NCI-H146 treated with DMSO at 0.1 percent for 48 hours (cell line): ENCODE data around the gene SHMT2.
A peak's percentile ranks its signal among the peaks of the same experiment; 100 is the strongest.

ENCODE experiments used
- DNase-seq: peaks from one replicate; lab custom pipeline; 2025; ENCODE audit not compliant: unreplicated experiment; lab: John Stamatoyannopoulos, UW

Gene SHMT2

GRCh38 chr12:57229634-57230380 is at the start of gene SHMT2:
SHMT2 (plus strand) TSS chr12:57229711; CDS start chr12:57229779, 68 bp downstream.
- peak; percentile 91 for DNase-seq

- DNase-seq: no peak
Measured at GRCh38 chr12:57180321-57180989, 49.1 kb upstream of the SHMT2 start.

- no peak for DNase-seq
Measured at GRCh38 chr12:57181072-57181471, 48.4 kb upstream of the SHMT2 start.

GRCh38 chr12:57181561-57182155 is 47.9 kb upstream of the SHMT2 start:
- no peak for DNase-seq

- DNase-seq: peak; percentile 51
Measured at GRCh38 chr12:57182918-57183575, 46.5 kb upstream of the SHMT2 start.

- no peak for DNase-seq
Measured at GRCh38 chr12:57183939-57184725, 45.4 kb upstream of the SHMT2 start.

- DNase-seq: no peak
Measured at GRCh38 chr12:57185403-57185802, 44.1 kb upstream of the SHMT2 start.

- no peak for DNase-seq
Measured at GRCh38 chr12:57185906-57186508, 43.5 kb upstream of the SHMT2 start.

- DNase-seq: no peak
Measured at GRCh38 chr12:57187222-57188089, 42.1 kb upstream of the SHMT2 start.

- no peak for DNase-seq
Measured at GRCh38 chr12:57188090-57188425, 41.5 kb upstream of the SHMT2 start.

GRCh38 chr12:57190037-57190436 is 39.5 kb upstream of the SHMT2 start:
- DNase-seq: no peak

GRCh38 chr12:57190821-57191220 is 38.7 kb upstream of the SHMT2 start:
- DNase-seq: no peak

GRCh38 chr12:57191410-57191809 is 38.1 kb upstream of the SHMT2 start:
- DNase-seq: no peak

- DNase-seq: no peak
Measured at GRCh38 chr12:57192920-57193319, 36.6 kb upstream of the SHMT2 start.

- DNase-seq: no peak
Measured at GRCh38 chr12:57193706-57194245, 35.7 kb upstream of the SHMT2 start.

- no peak for DNase-seq
Measured at GRCh38 chr12:57194253-57194652, 35.3 kb upstream of the SHMT2 start.

GRCh38 chr12:57195186-57195585 is 34.3 kb upstream of the SHMT2 start:
- DNase-seq: no peak

GRCh38 chr12:57195611-57196371 is 33.7 kb upstream of the SHMT2 start:
- DNase-seq: no peak

- DNase-seq: no peak
Measured at GRCh38 chr12:57196439-57196838, 33.1 kb upstream of the SHMT2 start.
